ENCODE results near the gene TM2D1.

GRCh38 chr1:61647142-61647541 is 77.8 kb downstream of the TM2D1 start:
- TF ChIP-seq CTCF (IDR thresholded peaks at IDR 0.05; ENCODE audit: insufficient read depth, low read length, poor library complexity, severe bottlenecking) (no peak), EZH2phosphoT487 (conservative IDR thresholded peaks at IDR 0.05; ENCODE audit: low read length) (no peak)

Measured in SU-DHL-6 (cell line).